Ishikawa (cell line): ENCODE measurements around the gene DHRSX.

Source experiments
- CREB1 ChIP-seq: IDR thresholded peaks from 2 replicates; pipeline ENCODE4 v1.6.1; 2012; ENCODE audit warnings: low read depth
- EGR1 ChIP-seq: IDR thresholded peaks from 2 replicates; pipeline ENCODE4 v1.6.1; 2012
- EP300 ChIP-seq: IDR thresholded peaks from 2 replicates; pipeline ENCODE4 v1.6.1; 2012; ENCODE audit warnings: borderline replicate concordance
- FOXM1 ChIP-seq: IDR thresholded peaks from 2 replicates; pipeline ENCODE4 v1.6.1; 2012; ENCODE audit warnings: low read depth, borderline replicate concordance
- NFIC ChIP-seq: IDR thresholded peaks from 2 replicates; pipeline ENCODE4 v1.6.1; 2012
- RAD21 ChIP-seq: IDR thresholded peaks from 2 replicates; pipeline ENCODE4 v1.6.1; 2012; ENCODE audit warnings: low read depth
- REST ChIP-seq: IDR thresholded peaks from 2 replicates; pipeline ENCODE4 v1.6.1; 2012; ENCODE audit warnings: low read depth, mild to moderate bottlenecking
- TAF1 ChIP-seq: IDR thresholded peaks from 2 replicates; pipeline ENCODE4 v1.6.1; 2012; ENCODE audit warnings: low read depth, mild to moderate bottlenecking
- TCF12 ChIP-seq: IDR thresholded peaks from 2 replicates; pipeline ENCODE4 v1.6.1; 2012; ENCODE audit warnings: low read depth
- YY1 ChIP-seq: IDR thresholded peaks from 2 replicates; pipeline ENCODE4 v1.6.1; 2012; ENCODE audit warnings: low read depth
- TF ChIP-seq, protein P1 (sequence below): IDR thresholded peaks from 2 replicates; pipeline ENCODE4 v1.6.1; 2012
- TF ChIP-seq, protein P2 (sequence below): IDR thresholded peaks from 2 replicates; pipeline ENCODE4 v1.6.1; 2012

- TF ChIP-seq CREB1 = no peak
- TF ChIP-seq RAD21 = no peak
- TF ChIP-seq REST = no peak
- no peak for TF ChIP-seq EP300
- TF ChIP-seq YY1 = no peak
- TF ChIP-seq NFIC = no peak
- TF ChIP-seq, protein P1, sequence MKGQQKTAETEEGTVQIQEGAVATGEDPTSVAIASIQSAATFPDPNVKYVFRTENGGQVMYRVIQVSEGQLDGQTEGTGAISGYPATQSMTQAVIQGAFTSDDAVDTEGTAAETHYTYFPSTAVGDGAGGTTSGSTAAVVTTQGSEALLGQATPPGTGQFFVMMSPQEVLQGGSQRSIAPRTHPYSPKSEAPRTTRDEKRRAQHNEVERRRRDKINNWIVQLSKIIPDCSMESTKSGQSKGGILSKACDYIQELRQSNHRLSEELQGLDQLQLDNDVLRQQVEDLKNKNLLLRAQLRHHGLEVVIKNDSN = no peak
- no peak for TF ChIP-seq EGR1
- no peak for TF ChIP-seq TCF12
- TF ChIP-seq, protein P2, sequence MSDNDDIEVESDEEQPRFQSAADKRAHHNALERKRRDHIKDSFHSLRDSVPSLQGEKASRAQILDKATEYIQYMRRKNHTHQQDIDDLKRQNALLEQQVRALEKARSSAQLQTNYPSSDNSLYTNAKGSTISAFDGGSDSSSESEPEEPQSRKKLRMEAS = no peak
- TF ChIP-seq TAF1 = no peak
- no peak for TF ChIP-seq FOXM1
Measured at GRCh38 chrX:2176274-2176673, 324.5 kb downstream of the DHRSX start.
